ENCODE data around the gene SCRN1. TPM values are rescaled to one million over a fixed set of nuclear protein-coding genes. Genes with fewer than 3 reads are reported as not detected.

Gene SCRN1
- total RNA-seq, 4 donors from 2014 or later = 63.6 to 105 (median 83.8) TPM

GRCh38 chr7:29871787-29872398 lies 117.7 kb downstream of the SCRN1 start:
- Histone ChIP-seq H3K4me3 (no peak overlapping the region), H3K4me1 (peaks cover 0 to 3% (median under 1%) of the 10 kb centered on the region in 4 donors), H3K27ac (replicated peaks in 1 of 4) (no peak overlapping the region), H3K9me3 (no peaks in the 10 kb centered on the region), H3K36me3 (no peaks in the 10 kb centered on the region), H3K27me3 (no peaks in the 10 kb centered on the region)
- TF ChIP-seq POLR2A (IDR thresholded peaks at IDR 0.05; ENCODE audit: low read depth) (no peak), EP300 (IDR thresholded peaks at IDR 0.05) (no peak), CTCF (IDR thresholded peaks at IDR 0.05) (no peak), POLR2AphosphoS5 (IDR thresholded peaks at IDR 0.05) (no peak)
- WGBS = 67% methylated on average over 5 of the region's 5 CpGs
- intact Hi-C loops (cut with DNase I) = no loop called here
- no peak for DNase-seq (ENCODE audit: extremely low spot score)

Small RNAs within 50 kb of the gene (small RNA-seq; reads per million reads assigned to genes)
- 0 reads per million in 3 donors for gene RF01210

Other genes with a start within 250 kb of the SCRN1 start
- 10 to 100 TPM in 1 of 4 donors, 1 to 10 TPM in 3; 3.3 to 10.4 (median 6.2) TPM for gene WIPF3, start 183.3 kb downstream of the SCRN1 start, total RNA-seq
- gene FKBP14, start 36.9 kb upstream of the SCRN1 start, total RNA-seq = 1 to 10 TPM; 6.3 to 8.3 (median 7.0) TPM
- gene PLEKHA8, start 38.6 kb upstream of the SCRN1 start, total RNA-seq = 10 to 100 TPM in 2 of 4 donors, 1 to 10 TPM in 2; 6.6 to 11.9 (median 10.2) TPM
- gene MTURN, start 145.2 kb upstream of the SCRN1 start, total RNA-seq = 100 to 1,000 TPM; 158 to 249 (median 196) TPM